ENCODE results near the gene FHIT. TPM values are rescaled to one million over a fixed set of nuclear protein-coding genes. Genes with fewer than 3 reads are reported as not detected.

The FHIT gene
- total RNA-seq, 4 donors from 2014 or later: 5.0 to 15.3 (median 8.3) TPM

GRCh38 chr3:60760145-60760544, 491.1 kb downstream of the FHIT start:
- no peak overlapping the region for H3K4me3 ChIP-seq (ENCODE audit: low read depth, poor library complexity, severe bottlenecking)
- TF ChIP-seq POLR2A (IDR thresholded peaks at IDR 0.05) (no peak), CTCF (IDR thresholded peaks at IDR 0.05) (no peak)
- intact Hi-C loops (cut with DNase I; ENCODE audit: low total_unique reads): no loop called here
- no peak for DNase-seq (ENCODE audit: low spot score in 2 of 2)
- 98 to 100% methylated on average over 3 of the region's 3 CpGs for WGBS, 2 donors

DNA sequence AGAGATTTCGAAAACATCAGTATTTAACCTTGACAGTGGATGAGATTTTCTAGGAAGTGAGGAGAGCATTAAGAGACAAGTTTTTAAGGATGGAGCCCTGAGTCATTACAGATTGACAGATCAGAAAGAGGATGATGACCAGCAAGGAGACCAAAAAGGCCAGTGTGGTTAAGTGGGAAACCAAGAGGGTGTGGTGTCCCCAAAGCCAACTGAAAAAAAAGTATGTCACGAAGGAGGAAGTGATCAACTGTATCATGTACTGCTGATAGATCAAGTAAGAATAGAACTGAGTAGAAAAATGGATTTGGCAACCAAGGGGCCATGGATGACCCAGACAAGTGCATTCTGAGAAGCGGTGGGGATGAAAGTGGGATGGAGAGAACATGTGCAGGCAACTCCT, 491.8 kb downstream of the FHIT start:
- TF ChIP-seq POLR2A (IDR thresholded peaks at IDR 0.05) (no peak), CTCF (IDR thresholded peaks at IDR 0.05) (no peak)
- 87 to 93% methylated on average over 3 of the region's 3 CpGs for WGBS, 2 donors
- intact Hi-C loops (cut with DNase I; ENCODE audit: low total_unique reads): no loop called here
- no peak for DNase-seq (ENCODE audit: low spot score in 2 of 2)
- H3K4me3 ChIP-seq (ENCODE audit: low read depth, poor library complexity, severe bottlenecking): no peak overlapping the region

GRCh38 chr3:60758831-60759230, 492.4 kb downstream of the FHIT start:
- intact Hi-C loops (cut with DNase I; ENCODE audit: low total_unique reads): no loop called here
- 93 to 94% methylated on average over 5 of the region's 5 CpGs for WGBS, 2 donors

GRCh38 chr3:60758171-60758570, 493.1 kb downstream of the FHIT start:
- 76 to 80% methylated on average over 2 of the region's 2 CpGs for WGBS, 2 donors
- H3K4me3 ChIP-seq (ENCODE audit: low read depth, poor library complexity, severe bottlenecking): no peak overlapping the region
- TF ChIP-seq CTCF (IDR thresholded peaks at IDR 0.05): no peak
- no peak for TF ChIP-seq POLR2A (IDR thresholded peaks at IDR 0.05)
- intact Hi-C loops (cut with DNase I; ENCODE audit: low total_unique reads): no loop called here
- no peak for DNase-seq (ENCODE audit: low spot score in 2 of 2)

More at GRCh38 chr3:60758831-60759230, 492.4 kb downstream of the FHIT start:
- H3K4me3 ChIP-seq (ENCODE audit: low read depth, poor library complexity, severe bottlenecking): no peak overlapping the region
- TF ChIP-seq CTCF (IDR thresholded peaks at IDR 0.05) (no peak), POLR2A (IDR thresholded peaks at IDR 0.05) (no peak)
- DNase-seq (ENCODE audit: low spot score in 2 of 2): no peak

- intact Hi-C loops (cut with DNase I; ENCODE audit: low total_unique reads): no loop called here
- no peak overlapping the region for H3K4me3 ChIP-seq (ENCODE audit: low read depth, poor library complexity, severe bottlenecking)
- 67 to 73% methylated on average over 6 of the region's 6 CpGs for WGBS, 2 donors
- no peak for DNase-seq (ENCODE audit: low spot score in 2 of 2)
- no peak for TF ChIP-seq POLR2A (IDR thresholded peaks at IDR 0.05)
- no peak for TF ChIP-seq CTCF (IDR thresholded peaks at IDR 0.05)
These were observed 493.5 kb downstream of the FHIT start for GRCh38 chr3:60757724-60758123.

- H3K4me3 ChIP-seq (ENCODE audit: low read depth, poor library complexity, severe bottlenecking): no peak overlapping the region
- no peak for DNase-seq (ENCODE audit: low spot score in 2 of 2)
- WGBS, 2 donors: 60 to 66% methylated on average over 7 of the region's 7 CpGs
- no peak for TF ChIP-seq POLR2A (IDR thresholded peaks at IDR 0.05)
- TF ChIP-seq CTCF (IDR thresholded peaks at IDR 0.05): no peak
- intact Hi-C loops (cut with DNase I; ENCODE audit: low total_unique reads): no loop called here
These were observed 494.8 kb downstream of the FHIT start for GRCh38 chr3:60756241-60757030.
